PC-9 (cell line): ENCODE measurements around the gene GOLM1. TPM values are rescaled to one million over a fixed set of nuclear protein-coding genes. Genes with fewer than 3 reads are reported as not detected.

Experiments
- BruUV-seq: library from RNA; stranded (reverse); fragments of 400-500 nt; replicated peaks from 2 replicates; lab custom pipeline; 2021; lab: Mats Ljungman, UMichigan
- CTCF ChIA-PET: fragments of 300-600 bp; sonication (Branson Sonifier 250); formaldehyde crosslinking; loops from one replicate; lab custom pipeline; 2022; ENCODE audit warnings: antibody characterized with exemption; lab: Charles Lee
- POLR2A ChIA-PET: fragments of 300-600 bp; sonication (Branson Sonifier 250); formaldehyde crosslinking; loops from one replicate; lab custom pipeline; 2022; ENCODE audit warnings: antibody characterized with exemption; ENCODE audit not compliant: unreplicated experiment; lab: Charles Lee
- DNase-seq, 2 experiments: peaks; one replicate each; pipeline versions ENCODE4 v3.0.0 to v3.0.0-alpha.2; 2015 to 2022; ENCODE audit warnings: mixed read lengths in 1 of 2
- H2AFZ ChIP-seq: fragments of 200-600 bp; sonication (generic); 2 replicates; pipeline ENCODE4 v1.8.1; 2017; ENCODE audit warnings: antibody characterized with exemption
- H3F3A ChIP-seq: fragments of 200-600 bp; sonication (generic); 2 replicates; pipeline ENCODE4 v1.8.1; 2017; ENCODE audit warnings: antibody characterized with exemption, mild to moderate bottlenecking, low read depth; ENCODE audit not compliant: insufficient read depth
- H3K27ac ChIP-seq: fragments of 200-600 bp; sonication (generic); 2 replicates; pipeline ENCODE4 v1.6.1; 2016; ENCODE audit warnings: mixed run types
- H3K27me3 ChIP-seq: fragments of 200-600 bp; sonication (generic); 2 replicates; pipeline ENCODE4 v1.6.1; 2016; ENCODE audit warnings: low read depth, mixed run types; ENCODE audit not compliant: insufficient read depth
- H3K36me3 ChIP-seq: fragments of 200-600 bp; sonication (generic); 2 replicates; pipeline ENCODE4 v1.6.1; 2016; ENCODE audit warnings: low read depth, mixed run types
- H3K4me1 ChIP-seq: fragments of 200-600 bp; sonication (generic); replicated peaks from 2 replicates; pipeline ENCODE4 v1.6.1; 2016; ENCODE audit warnings: mixed run types; ENCODE audit not compliant: insufficient read depth
- H3K4me2 ChIP-seq: fragments of 200-600 bp; sonication (generic); 2 replicates; pipeline ENCODE4 v1.6.1; 2017; ENCODE audit warnings: mixed run types
- H3K4me3 ChIP-seq: fragments of 200-600 bp; sonication (generic); 2 replicates; pipeline ENCODE4 v1.6.1; 2016; ENCODE audit warnings: mixed run types
- H3K79me2 ChIP-seq: fragments of 200-600 bp; sonication (generic); 2 replicates; pipeline ENCODE4 v1.6.1; 2017; ENCODE audit warnings: low read depth, mixed run types
- H3K9me2 ChIP-seq: fragments of 200-600 bp; sonication (generic); 2 replicates; pipeline ENCODE4 v1.8.1; 2017; ENCODE audit warnings: mild to moderate bottlenecking; ENCODE audit not compliant: insufficient read depth
- H3K9me3 ChIP-seq: fragments of 200-600 bp; sonication (generic); 2 replicates; pipeline ENCODE4 v1.8.1; 2016; ENCODE audit warnings: low read depth; ENCODE audit not compliant: insufficient read depth
- H4K20me1 ChIP-seq: fragments of 200-600 bp; sonication (generic); 2 replicates; pipeline ENCODE4 v1.8.1; 2017; ENCODE audit not compliant: insufficient read depth
- CTCF ChIP-seq: fragments of 200-600 bp; sonication (generic); conservative IDR thresholded peaks from 2 replicates; pipeline ENCODE4 v1.6.1; 2017; ENCODE audit warnings: mixed run types, antibody characterized with exemption, mild to moderate bottlenecking, moderate library complexity
- EZH2 ChIP-seq: fragments of 200-600 bp; sonication (generic); IDR thresholded peaks from 2 replicates; pipeline ENCODE4 v1.8.0; 2017; ENCODE audit warnings: antibody characterized with exemption, low read depth
- intact Hi-C: fragments of 100-400 bp; cut with micrococcal nuclease; formaldehyde crosslinking; loops from one replicate; pipeline ENCODE4 v1.10.0; 2022; ENCODE audit not compliant: unreplicated experiment
- total RNA-seq: library from RNA; stranded (reverse); gene quantifications from 2 replicates; pipeline ENCODE4 v1.2.3, GENCODE V29; 2021

Gene GOLM1
- total RNA-seq, 1 experiment from 2014 or later, result 94.7 TPM

- Histone ChIP-seq H3F3A (peaks cover 15% of the 10 kb centered on the region; the same call in 1 of the 2 replicates), H3K9me2 (no peaks in the 10 kb centered on the region), H3K4me1 (peaks cover 36% of the 10 kb centered on the region), H3K4me3 (peak overlapping the region; percentile 85), H3K79me2 (peaks cover 42% of the 10 kb centered on the region), H3K27me3 (no peaks in the 10 kb centered on the region), H2AFZ (peak overlapping the region; percentile 87), H3K27ac (no peak overlapping the region), H4K20me1 (no peaks in the 10 kb centered on the region), H3K4me2 (peak overlapping the region; percentile 84), H3K36me3 (no peaks in the 10 kb centered on the region), H3K9me3 (no peaks in the 10 kb centered on the region)
- TF ChIP-seq CTCF, result no peak
- no peak for TF ChIP-seq EZH2
- CTCF ChIA-PET, result no interaction called here
- peak in 1 of 2 experiments; percentile 42 for DNase-seq
- TSS peak; percentile 94 for BruUV-seq
- POLR2A ChIA-PET, result interaction anchor here (0.6 to 1.2 kb wide), 3 partner anchors 27 to 181 kb away, joined by 5 to 15 read pairs (median 7); no protein-coding TSS in a partner anchor
- intact Hi-C loops, result loop anchor here (2.0 to 5.0 kb wide), 2 partner anchors 27 to 102 kb away; no protein-coding TSS in a partner anchor
These were observed 475 bp upstream of the GOLM1 start for GRCh38 chr9:86099701-86100364.

GRCh38 chr9:86097510-86098224 lies 1.7 kb downstream of the GOLM1 start:
- TSS peak; percentile 24 for BruUV-seq
- Histone ChIP-seq H3K27ac (peak overlapping the region; percentile 22), H3K36me3 (0 out of 2 replicates have a peak, but pooled peaks cover 4% of the 10 kb centered on the region), H3K9me3 (no peaks in the 10 kb centered on the region), H2AFZ (no peak overlapping the region), H3K4me1 (peaks cover 55% of the 10 kb centered on the region), H3K27me3 (no peaks in the 10 kb centered on the region), H3F3A (peaks cover 30% of the 10 kb centered on the region), H3K79me2 (peaks cover 55% of the 10 kb centered on the region), H4K20me1 (no peaks in the 10 kb centered on the region), H3K4me3 (peak overlapping the region; percentile 85), H3K4me2 (peak overlapping the region; percentile 92), H3K9me2 (no peaks in the 10 kb centered on the region)
- ChIA-PET POLR2A (interaction anchor here (0.7 kb wide), 1 partner anchor 29 kb away, joined by 4 read pairs; no protein-coding TSS in a partner anchor), CTCF (interaction anchor here (0.5 kb wide), 1 partner anchor 133 kb away, joined by 5 read pairs; no protein-coding TSS in a partner anchor)
- no peak for DNase-seq
- intact Hi-C loops, result loop anchor here (1.0 to 5.0 kb wide), 3 partner anchors 18 to 105 kb away; no protein-coding TSS in a partner anchor
- TF ChIP-seq EZH2 (no peak), CTCF (no peak)

GRCh38 chr9:86096386-86096785 lies 3.0 kb downstream of the GOLM1 start:
- no peaks in the 10 kb centered on the region for H3K9me2 ChIP-seq
- no peaks in the 10 kb centered on the region; the same call in 1 of the 2 replicates for H3K9me3 ChIP-seq
- CTCF ChIA-PET, result no interaction called here
- H3K27ac ChIP-seq, result peak overlapping the region; percentile 46; the same call in 1 of the 2 replicates
- H3K4me3 ChIP-seq, result no peak overlapping the region
- peak in 1 of 2 experiments; percentile 43 for DNase-seq
- no peaks in the 10 kb centered on the region for H4K20me1 ChIP-seq
- intact Hi-C loops, result loop anchor here (5.0 kb wide), 1 partner anchor 106 kb away; no protein-coding TSS in a partner anchor
- no TSS peak for BruUV-seq
- TF ChIP-seq EZH2 (no peak), CTCF (no peak)
- peaks cover 55% of the 10 kb centered on the region for H3K4me1 ChIP-seq
- no peaks in the 10 kb centered on the region for H3K27me3 ChIP-seq
- peaks cover 68% of the 10 kb centered on the region for H3K79me2 ChIP-seq
- peak overlapping the region; percentile 92 for H3K4me2 ChIP-seq
- 0 out of 2 replicates have a peak, but pooled peaks cover 4% of the 10 kb centered on the region for H3K36me3 ChIP-seq
- peaks cover 30% of the 10 kb centered on the region for H3F3A ChIP-seq
- POLR2A ChIA-PET, result no interaction called here
- no peak overlapping the region for H2AFZ ChIP-seq
